ENCODE data around the gene ALOX5.

Gene ALOX5

DNA sequence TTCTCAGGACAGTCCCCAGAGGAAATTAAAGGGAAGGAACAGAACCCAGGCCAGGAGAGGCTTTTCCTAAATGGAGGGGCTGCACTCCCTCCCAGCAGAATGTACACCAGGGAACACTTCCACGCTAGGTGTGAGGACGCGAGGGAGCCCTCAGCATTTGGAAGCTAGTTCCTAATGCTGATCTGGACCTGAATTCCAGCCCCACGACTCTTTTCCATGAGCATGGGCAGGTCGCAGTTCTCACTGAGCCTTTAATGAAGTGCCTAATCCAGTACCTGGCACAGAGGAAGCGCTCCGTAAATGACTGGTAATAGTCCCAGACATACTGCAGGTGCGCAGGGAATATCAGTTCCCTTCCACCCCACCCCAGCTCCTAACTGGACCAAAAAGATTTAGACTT lies 1.1 kb downstream of the ALOX5 start:
- Histone ChIP-seq H3K27me3 (peaks cover 45% of the 10 kb centered on the region), H3K4me1 (no peaks in the 10 kb centered on the region), H3K4me3 (ENCODE audit: low read depth, low read length) (no peak overlapping the region), H3K9me3 (no peaks in the 10 kb centered on the region), H3K36me3 (no peaks in the 10 kb centered on the region)
- DNase-seq, result no peak
- TF ChIP-seq, protein P1, sequence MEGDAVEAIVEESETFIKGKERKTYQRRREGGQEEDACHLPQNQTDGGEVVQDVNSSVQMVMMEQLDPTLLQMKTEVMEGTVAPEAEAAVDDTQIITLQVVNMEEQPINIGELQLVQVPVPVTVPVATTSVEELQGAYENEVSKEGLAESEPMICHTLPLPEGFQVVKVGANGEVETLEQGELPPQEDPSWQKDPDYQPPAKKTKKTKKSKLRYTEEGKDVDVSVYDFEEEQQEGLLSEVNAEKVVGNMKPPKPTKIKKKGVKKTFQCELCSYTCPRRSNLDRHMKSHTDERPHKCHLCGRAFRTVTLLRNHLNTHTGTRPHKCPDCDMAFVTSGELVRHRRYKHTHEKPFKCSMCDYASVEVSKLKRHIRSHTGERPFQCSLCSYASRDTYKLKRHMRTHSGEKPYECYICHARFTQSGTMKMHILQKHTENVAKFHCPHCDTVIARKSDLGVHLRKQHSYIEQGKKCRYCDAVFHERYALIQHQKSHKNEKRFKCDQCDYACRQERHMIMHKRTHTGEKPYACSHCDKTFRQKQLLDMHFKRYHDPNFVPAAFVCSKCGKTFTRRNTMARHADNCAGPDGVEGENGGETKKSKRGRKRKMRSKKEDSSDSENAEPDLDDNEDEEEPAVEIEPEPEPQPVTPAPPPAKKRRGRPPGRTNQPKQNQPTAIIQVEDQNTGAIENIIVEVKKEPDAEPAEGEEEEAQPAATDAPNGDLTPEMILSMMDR (IDR thresholded peaks at IDR 0.05; ENCODE audit: low read depth, low read length), result no peak

DNA sequence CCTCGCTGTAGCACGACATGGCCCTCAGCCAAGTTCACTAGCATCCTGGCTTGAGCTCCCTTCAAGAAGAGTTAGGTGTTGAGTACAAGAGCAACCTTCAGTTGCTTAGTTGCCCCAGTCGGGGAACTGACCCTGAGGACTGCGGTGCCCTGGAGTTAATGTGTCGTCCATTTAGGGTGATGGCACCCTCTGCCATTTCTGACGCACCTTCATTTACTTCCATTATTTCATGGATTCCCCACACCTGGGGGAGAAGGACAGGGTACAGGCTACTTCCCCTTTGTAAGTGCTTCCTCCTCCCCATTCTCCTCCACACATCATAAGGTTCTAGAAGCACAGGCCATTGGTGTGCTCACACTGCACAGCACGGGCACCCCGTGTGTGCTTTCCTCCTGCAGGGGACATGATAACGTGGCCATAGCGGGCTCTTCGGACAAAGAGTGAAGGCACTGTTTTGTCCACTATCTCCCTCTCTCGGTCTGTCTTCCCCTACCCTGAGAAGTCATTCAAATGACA lies 1.8 kb downstream of the ALOX5 start:
- DNase-seq, result no peak
- no peaks in the 10 kb centered on the region for H3K36me3 ChIP-seq
- H3K27me3 ChIP-seq, result peaks cover 45% of the 10 kb centered on the region

DNA sequence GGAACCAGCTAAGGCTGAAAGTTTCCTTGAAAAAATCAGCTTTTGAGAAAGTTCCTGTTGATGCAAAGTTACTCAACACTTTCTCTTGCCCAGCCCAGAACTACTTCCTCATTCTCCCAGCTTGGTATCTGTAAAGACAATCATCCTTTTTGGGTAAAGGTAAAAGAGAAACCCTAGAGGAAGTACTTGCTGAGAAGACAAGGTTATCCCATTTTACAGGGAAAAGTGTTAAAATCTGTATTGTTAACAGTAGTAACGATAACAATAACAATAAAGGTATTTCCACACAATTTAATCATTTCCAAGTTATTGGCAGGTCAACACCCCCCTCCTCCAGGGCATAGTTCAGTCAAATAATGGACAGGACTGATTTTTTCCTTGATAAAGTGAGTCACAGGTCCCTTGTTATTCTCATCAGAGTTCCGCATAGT lies 2.4 kb downstream of the ALOX5 start:
- peaks cover 45% of the 10 kb centered on the region for H3K27me3 ChIP-seq
- no peaks in the 10 kb centered on the region for H3K36me3 ChIP-seq
- TF ChIP-seq, protein P1 (IDR thresholded peaks at IDR 0.05; ENCODE audit: low read depth, low read length), result no peak
- no peak for DNase-seq
- no peaks in the 10 kb centered on the region for H3K4me1 ChIP-seq
- H3K4me3 ChIP-seq (ENCODE audit: low read depth, low read length), result no peak overlapping the region
- no peaks in the 10 kb centered on the region for H3K9me3 ChIP-seq

More for the DNA sequence above, 1.8 kb downstream of the ALOX5 start:
- Histone ChIP-seq H3K9me3 (no peaks in the 10 kb centered on the region), H3K4me1 (no peaks in the 10 kb centered on the region), H3K4me3 (ENCODE audit: low read depth, low read length) (no peak overlapping the region)
- TF ChIP-seq, protein P1 (IDR thresholded peaks at IDR 0.05; ENCODE audit: low read depth, low read length), result no peak

DNA sequence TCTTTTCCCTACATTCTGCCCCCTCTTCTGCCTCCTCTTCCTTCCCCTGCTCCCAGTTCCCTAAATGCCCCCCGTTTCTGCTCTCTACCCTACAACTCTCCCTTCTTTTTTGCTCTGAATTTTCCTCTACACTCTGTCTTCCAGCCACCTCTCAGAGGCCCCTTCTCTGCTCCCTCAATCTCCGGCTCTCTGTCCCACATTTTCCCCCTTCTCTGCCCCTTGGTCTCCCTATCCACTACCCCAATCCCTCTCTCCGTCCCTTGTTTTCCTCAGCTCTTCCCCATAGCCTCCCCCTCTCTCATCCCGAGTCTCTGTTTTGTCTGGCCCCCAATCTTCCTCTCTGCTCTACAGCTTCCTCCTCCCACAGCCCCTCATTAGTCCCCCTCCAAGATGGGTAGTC lies 3.3 kb downstream of the ALOX5 start:
- TF ChIP-seq, protein P1 (IDR thresholded peaks at IDR 0.05; ENCODE audit: low read depth, low read length), result no peak
- no peak for DNase-seq
- no peak overlapping the region for H3K4me3 ChIP-seq (ENCODE audit: low read depth, low read length)
- peaks cover 37% of the 10 kb centered on the region for H3K27me3 ChIP-seq
- no peaks in the 10 kb centered on the region for H3K36me3 ChIP-seq
- no peaks in the 10 kb centered on the region for H3K9me3 ChIP-seq
- H3K4me1 ChIP-seq, result no peaks in the 10 kb centered on the region

DNA sequence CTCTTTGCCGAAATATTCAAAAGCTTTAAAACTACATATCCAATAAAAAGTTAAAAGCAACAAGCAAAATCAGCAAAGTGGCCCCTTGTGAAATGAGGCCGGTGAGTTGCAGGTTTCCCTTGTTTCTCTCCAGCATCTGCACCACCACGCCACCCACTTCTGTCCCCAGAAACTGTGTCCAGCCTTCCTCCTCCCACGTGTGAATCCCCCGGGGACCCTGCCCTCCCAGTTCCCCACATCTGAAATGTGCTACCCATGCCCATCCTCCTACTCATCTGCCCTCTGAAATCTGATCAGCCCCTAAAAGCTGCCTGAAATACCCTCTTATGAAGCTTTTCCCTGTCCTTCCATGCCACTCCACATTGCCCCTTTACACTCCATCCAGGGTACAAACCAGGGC lies 3.8 kb downstream of the ALOX5 start:
- Histone ChIP-seq H3K27me3 (peaks cover 32% of the 10 kb centered on the region), H3K4me1 (no peaks in the 10 kb centered on the region), H3K4me3 (ENCODE audit: low read depth, low read length) (no peak overlapping the region), H3K36me3 (no peaks in the 10 kb centered on the region), H3K9me3 (no peaks in the 10 kb centered on the region)
- TF ChIP-seq, protein P1 (IDR thresholded peaks at IDR 0.05; ENCODE audit: low read depth, low read length), result no peak
- DNase-seq, result no peak

DNA sequence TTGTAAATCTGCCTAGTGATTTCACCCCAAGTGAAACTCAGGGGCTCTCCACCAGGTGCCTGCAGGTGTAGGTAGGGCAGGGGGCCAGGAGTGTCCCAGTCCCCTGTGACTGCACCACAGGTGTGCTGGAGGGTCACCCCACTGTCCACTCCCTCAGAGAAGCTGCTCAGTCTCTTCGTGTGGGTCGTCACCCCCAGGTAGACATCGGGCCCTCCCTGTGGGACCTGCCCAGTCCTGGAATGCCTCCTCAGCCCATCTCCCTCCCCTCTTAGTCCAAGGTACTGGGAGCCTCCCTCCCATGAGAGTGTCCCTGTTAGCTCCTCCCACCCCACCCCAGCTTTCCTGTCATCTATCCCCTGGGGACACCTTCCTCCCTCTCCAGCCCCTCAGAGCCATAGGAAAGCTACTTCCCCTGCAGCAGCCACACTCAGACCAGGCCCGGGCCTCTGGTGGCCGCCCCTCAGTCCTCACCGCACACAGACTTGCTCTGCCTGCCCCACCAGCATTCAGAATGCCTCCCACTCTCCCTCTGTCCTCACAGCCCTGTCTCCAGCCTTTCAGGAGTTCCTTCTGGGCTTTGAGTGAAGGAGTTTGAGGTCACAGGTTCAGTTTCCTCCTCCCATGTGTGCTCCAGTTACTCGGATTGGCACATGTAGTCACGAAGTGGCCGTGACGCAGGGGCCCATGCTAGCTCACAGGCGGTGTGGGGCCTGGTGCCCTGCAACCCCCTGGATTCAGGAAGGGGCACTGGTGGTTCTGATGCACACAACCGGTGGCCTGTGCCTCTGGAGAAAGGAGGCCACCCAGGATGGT lies 5.1 kb downstream of the ALOX5 start:
- no peak for DNase-seq
- Histone ChIP-seq H3K36me3 (no peaks in the 10 kb centered on the region), H3K4me3 (ENCODE audit: low read depth, low read length) (no peak overlapping the region), H3K4me1 (no peaks in the 10 kb centered on the region), H3K9me3 (no peaks in the 10 kb centered on the region), H3K27me3 (peaks cover 22% of the 10 kb centered on the region)
- TF ChIP-seq, protein P1 (IDR thresholded peaks at IDR 0.05; ENCODE audit: low read depth, low read length), result no peak

Data from BE2C (cell line).